Measurements from ENCODE around the gene SOX18.

Gene SOX18

DNA sequence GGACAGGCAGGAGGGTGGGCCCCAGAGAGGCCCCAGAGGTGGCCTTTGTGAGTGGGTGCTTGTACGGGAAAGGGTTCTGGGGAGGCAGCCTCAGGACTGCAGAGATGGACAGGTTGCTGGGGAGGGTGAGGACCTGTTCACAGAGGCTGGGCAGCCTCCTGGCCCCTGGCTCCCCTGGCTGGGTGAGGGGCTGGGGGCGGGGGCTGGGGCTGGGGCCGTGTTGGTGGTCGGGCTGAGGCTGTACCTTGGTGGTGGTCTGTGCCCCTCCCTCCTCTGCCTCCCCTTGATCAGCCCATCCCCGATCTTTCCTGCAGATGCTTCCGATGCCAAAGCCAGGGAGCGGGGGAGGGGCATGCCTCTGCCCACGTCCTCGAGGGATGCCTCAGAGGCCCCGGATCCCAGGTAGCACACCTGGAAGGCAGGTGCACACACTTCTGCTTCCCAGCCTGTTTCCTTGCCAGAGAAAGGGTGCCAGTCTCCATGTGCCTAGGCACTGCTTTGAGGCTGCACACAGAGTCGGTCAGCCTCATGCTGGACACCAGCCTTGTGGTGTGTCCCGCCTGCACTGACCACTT, 18.4 kb upstream of the SOX18 start:
- DNase-seq: no peak

DNA sequence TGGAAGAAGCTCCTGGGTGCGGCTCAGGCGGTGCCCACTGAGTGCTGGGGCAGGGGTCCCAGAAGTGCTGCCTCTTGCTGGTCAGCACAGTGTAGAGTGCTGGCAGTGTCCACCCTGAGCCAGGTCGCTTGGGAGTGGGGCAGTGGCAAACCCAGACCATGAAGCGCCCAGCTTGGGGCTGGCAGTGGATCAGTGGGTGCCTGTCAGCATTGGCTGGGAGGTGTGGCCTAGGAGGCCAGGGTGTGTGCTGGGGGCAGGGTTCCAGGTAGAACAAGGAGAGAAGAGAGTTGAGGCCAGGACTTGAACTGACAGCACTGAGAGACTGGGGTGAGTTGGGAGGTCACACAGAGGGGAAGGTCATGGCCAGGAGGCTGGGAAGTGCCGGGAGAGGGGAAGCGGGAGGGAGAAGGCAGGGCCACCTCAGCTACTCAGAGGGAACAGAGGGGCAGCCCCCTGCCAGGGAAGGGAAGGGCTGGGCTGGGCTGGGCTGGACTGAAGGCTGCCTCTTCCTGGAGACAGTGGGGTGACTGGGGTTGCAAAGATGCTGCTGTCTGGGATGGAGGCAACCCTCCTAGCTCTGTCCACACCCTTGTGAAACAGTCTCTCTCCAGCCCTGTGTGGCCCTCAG, 17.7 kb upstream of the SOX18 start:
- DNase-seq: no peak

DNA sequence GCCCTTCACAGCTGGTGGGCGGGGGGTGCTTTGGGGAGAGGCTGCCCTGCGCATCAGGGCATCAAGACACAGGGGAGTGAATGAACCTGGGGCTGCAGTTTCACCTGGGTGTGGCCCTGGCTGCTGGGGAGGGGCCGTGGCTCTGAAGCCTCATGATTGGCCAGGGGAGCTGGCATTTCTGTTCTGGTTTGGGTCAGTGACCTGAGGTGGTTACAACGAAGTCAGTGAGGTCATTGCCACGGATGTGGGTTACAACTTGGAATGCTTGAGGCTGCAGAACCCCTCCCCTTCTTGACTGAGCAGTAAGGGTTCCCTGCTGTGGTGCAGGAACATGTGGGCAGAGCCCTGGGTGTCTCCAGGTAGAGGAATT, 16.5 kb upstream of the SOX18 start:
- DNase-seq: no peak

GRCh38 chr20:64065062-64065973, 15.9 kb upstream of the SOX18 start:
- DNase-seq: no peak

DNA sequence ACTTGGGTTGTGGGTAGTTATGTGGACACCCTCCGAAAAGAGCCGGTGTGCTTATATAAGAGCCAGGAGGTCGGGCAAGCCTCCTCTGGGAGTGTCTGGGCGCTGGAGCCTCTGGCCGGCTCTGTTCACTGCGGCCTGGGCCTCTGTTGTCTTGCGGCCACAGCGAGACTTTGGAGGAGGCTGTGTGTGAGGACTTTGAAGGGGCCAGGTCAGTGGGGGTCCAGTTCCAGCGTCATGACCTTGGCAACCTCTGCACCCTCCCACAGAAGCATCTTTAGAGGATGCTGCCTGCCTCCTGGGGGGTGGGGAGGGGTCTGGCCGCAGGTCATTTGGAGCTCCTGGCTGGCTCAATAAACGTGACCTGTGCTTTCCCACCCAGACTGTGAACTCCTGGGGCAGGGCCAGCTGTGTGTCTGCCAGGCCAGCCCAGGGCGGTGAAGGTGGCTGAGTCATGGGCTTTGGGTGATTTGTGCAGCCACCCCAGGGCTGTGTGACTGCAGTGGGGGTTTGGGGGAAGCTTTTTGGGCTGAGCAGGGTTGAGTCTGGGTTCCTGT, 14.8 kb upstream of the SOX18 start:
- no peak for DNase-seq

DNA sequence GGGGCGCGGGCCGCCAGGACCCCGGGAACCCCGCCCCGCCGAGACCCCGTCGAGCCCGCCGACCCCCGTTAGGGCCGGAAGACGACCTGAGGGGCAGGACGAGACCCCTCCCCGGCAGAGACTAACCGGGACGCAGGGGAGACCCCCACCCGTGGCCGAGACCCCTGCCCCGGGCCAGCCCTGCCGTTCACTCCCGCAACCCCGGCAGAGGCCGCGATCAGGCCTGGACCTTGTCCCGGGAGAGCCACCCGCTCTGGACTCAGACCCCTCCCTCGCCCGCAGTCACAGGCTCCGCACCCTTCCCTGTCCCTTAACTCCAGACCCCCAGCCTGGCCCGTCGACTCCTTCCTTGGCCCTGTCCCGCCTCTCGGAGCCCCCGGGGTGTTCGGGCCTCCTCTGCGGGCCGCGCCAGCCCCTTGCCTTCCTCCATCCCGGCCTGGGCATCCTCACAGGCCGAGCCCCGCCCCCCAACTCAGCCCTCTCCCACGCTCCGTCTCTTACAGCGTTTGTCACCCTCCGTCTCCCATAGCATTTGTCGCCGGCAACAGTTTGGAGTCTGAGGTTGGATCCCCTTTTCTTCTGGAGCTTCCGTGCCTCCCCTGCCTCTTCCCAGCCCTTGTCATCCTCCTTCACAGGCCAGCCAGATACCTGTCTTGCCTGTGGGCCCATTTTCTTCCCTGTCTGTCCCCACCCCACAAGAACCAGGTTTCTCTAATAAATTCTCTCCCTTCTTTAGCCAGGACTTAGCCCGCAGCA, 14.1 kb upstream of the SOX18 start:
- DNase-seq: peak; percentile 75

GRCh38 chr20:64062596-64063388, 13.4 kb upstream of the SOX18 start, which contains the start of gene TCEA2:
Gene TCEA2, plus strand, starts transcription at chr20:64063198. Its CDS starts 115 bp downstream, at chr20:64063313.
- DNase-seq: peak; percentile 96

DNA sequence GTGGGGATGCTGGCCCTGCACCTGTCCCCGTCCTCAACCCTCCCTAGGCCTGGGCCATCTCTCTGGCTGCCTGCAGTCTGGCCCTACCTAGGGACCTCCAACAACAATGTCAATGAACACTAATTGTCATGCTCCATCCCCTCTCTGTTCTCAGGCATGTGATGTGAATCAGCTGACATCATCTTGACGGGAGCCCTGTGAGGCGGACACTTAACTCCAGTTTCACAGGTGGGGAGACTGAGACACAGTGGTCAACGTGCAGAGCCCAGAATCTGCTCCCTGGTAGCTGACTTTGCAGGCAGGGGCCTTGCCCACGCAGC, 12.8 kb upstream of the SOX18 start:
- DNase-seq: no peak

DNA sequence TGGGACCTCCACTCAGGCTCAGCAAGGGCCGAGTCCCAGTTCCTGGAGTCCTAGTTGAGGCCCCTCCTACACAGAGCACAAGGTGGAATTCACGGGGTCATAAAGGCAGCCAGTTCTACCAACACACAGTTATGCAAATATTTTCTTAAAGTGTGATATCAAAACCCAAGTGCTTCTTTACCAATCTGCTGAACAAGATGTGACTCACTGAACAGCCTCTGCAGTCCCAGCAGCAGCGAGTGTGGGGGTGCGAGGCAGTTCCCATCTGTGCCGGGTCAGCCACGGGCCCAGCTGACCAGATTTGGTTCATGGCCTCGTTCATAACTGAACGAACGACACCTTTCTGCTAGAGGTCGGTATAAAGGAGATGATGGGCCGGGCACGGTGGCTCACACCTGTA, 9.1 kb upstream of the SOX18 start:
- DNase-seq: no peak

- peak; percentile 94 for DNase-seq
Observed at GRCh38 chr20:64057628-64058498, 8.4 kb upstream of the SOX18 start.

GRCh38 chr20:64056889-64057627, 7.6 kb upstream of the SOX18 start:
- no peak for DNase-seq

DNA sequence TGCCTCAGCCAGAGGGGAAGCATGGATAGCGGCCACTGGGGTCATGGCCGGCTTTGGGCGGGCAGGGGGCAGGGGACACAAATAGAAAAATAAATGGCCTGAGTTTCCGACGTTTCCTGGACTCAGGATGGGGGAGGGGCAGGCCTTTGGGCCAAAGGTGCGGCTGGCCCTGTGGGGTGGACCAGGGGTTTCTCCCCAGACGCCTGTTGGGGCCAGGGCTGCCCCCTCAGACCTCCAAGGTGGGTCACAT, 7.1 kb upstream of the SOX18 start:
- no peak for DNase-seq

- DNase-seq: no peak
Observed at GRCh38 chr20:64055893-64056638, 6.6 kb upstream of the SOX18 start.

GRCh38 chr20:64055396-64055892, 6.0 kb upstream of the SOX18 start:
- DNase-seq: no peak

DNA sequence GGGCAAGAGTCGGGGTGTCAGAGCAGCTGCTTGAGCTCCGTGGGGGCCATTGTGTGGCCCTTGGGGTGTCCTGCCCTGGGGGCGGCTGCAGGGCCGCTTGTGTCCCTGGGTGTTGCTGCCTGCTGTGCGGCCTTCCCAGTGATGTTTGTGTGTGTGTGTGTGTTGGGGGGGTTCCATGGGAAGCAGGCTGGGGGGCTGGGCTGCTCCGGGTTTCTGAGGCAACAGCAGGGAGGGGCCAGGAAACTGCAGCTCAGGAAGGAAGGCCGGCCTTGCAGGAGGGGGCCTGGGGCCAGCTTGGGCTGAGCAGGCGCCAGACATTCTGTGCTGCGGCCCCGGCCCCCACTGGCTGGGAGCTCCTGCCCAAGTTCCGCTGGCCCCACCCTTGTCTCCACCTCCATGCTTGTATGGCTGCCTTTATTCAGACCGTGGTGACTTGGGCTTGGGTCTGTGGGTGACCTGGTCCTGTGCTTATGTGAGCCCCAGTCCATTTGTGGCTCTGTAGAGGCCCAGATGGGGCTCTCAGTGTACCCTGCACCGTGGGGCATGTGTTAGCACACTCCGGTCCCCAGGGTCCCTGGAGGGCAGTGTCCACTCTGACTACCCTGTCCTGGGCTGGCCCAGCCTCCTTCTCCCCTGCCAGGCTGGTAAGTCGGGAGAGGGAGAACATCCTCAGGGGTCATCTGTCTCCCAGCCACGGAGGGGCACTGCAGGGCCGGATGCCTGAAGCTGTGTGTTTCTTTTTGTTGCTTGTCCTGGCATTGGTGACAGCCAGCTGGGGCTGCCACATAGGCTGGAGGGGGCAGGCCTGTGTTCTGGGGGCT, 4.6 kb upstream of the SOX18 start:
- DNase-seq: no peak

DNA sequence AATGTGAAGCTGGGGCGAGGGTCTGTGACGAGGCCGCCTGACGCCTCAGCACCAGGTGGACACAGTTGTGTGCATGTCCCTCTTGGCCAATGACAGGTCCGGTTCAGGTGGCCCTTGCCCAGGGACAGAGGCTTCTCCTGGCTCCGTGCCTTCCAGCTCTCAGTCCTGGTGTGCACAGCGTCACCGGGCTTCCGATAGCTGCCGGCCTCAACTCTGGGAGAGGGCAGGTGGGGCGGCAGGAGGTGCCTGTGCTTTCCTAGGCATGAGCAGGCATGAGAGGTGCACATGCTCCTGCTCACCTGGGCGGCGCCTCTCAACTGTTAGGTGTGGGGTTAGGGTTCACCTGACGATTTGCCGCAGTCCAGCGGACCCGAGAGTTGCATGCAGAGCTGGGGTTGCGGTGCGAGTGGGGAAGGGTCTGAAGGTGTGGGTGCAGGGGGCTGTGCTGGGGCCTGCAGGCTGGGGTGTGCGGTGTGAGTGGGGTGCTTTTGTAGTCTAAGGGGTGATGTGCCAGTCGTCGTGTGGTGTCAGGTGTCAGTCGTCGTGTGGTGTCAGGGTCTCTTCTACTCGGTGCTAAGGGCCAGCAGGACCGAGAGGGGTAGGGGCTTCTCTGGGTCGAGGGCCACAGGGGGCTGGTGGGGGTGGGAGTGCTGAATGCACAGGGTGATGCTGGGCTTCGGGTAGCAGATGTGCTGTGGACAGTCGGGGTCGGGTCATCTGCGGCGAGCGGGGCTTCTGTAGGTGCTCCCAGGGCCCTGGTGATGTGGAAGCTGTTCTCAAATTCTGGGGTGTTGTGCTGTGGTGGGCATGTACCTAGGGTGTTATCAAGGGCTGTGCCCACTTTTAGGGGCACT, 3.8 kb upstream of the SOX18 start:
- DNase-seq: no peak

GRCh38 chr20:64052326-64052722, 2.9 kb upstream of the SOX18 start:
- no peak for DNase-seq

Data from activated CD8-positive, alpha-beta memory T cell treated with anti-CD3 and anti-CD28 coated beads for 24 hours (primary cell).